ENCODE results near the gene PRSS48. TPM values are rescaled to one million over a fixed set of nuclear protein-coding genes. Genes with fewer than 3 reads are reported as not detected.

PRSS48 gene
- total RNA-seq, 1 donor from 2014 or later, result not detected

GRCh38 chr4:151297170-151297569, 20.2 kb downstream of the PRSS48 start:
- H3K4me2 ChIP-seq (ENCODE audit: low read length), result no peak overlapping the region
- FAIRE-seq (no peak), DNase-seq (ENCODE audit: low read depth) (no peak)
- no peak overlapping the region for H3K4me3 ChIP-seq (ENCODE audit: insufficient read depth, low read depth, low read length)
- no peaks in the 10 kb centered on the region for H4K20me1 ChIP-seq (ENCODE audit: insufficient read depth, low read length)
- H3K9me3 Mint-ChIP-seq (ENCODE audit: unreplicated experiment), result peaks cover 3% of the 10 kb centered on the region
- H3K9ac ChIP-seq (ENCODE audit: low read length), result no peak overlapping the region
- no peak overlapping the region for H3K4me3 Mint-ChIP-seq (ENCODE audit: unreplicated experiment)
- H3K4me1 Mint-ChIP-seq (ENCODE audit: low read depth, unreplicated experiment), result peaks cover 23% of the 10 kb centered on the region
- no peaks in the 10 kb centered on the region for H3K9me3 ChIP-seq (ENCODE audit: insufficient read depth, low read depth, low read length)
- H3K4me1 ChIP-seq (ENCODE audit: insufficient read depth, low read length), result no peaks in the 10 kb centered on the region
- TF ChIP-seq CTCF (IDR thresholded peaks at IDR 0.05; ENCODE audit: insufficient read depth, low read depth, low read length) (no peak), EZH2 (IDR thresholded peaks at IDR 0.05; ENCODE audit: insufficient read depth, low read length) (no peak)
- H3K27me3 ChIP-seq (ENCODE audit: insufficient read depth, low read length), result no peaks in the 10 kb centered on the region
- H3K27me3 Mint-ChIP-seq (ENCODE audit: low read depth, unreplicated experiment), result no peaks in the 10 kb centered on the region
- no peak overlapping the region for H3K27ac ChIP-seq (ENCODE audit: low read depth, low read length)
- H3K79me2 ChIP-seq (ENCODE audit: insufficient read depth, low read length), result no peaks in the 10 kb centered on the region
- no peak overlapping the region for H2AFZ ChIP-seq (ENCODE audit: low read depth, low read length)
- H3K36me3 Mint-ChIP-seq (ENCODE audit: low read depth, unreplicated experiment), result peaks cover 7% of the 10 kb centered on the region
- no peak overlapping the region for H3K27ac Mint-ChIP-seq (ENCODE audit: unreplicated experiment)
- no peaks in the 10 kb centered on the region for H3K36me3 ChIP-seq (ENCODE audit: insufficient read depth, low read length)

DNA sequence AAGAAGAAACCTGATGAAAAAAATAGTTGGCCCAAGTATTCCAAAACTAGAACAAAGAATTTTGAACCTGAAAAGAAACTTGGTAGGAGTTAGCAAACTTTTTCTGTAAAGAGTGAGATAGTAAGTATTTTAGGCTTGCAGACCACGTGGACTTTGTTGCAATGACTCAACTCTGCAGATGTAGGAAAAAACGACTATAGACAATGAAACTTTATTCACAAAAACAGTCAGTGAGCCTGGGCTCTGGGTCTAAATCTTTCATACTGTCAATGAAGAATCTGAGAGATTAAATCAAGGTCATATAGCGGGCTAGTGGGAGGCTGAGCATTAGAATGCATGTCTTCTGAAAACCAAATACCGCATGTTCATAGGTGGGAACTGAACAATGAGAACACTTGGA, 25.5 kb downstream of the PRSS48 start:
- H3K27ac Mint-ChIP-seq (ENCODE audit: unreplicated experiment), result peak overlapping the region; percentile 23
- FAIRE-seq (no peak), DNase-seq (ENCODE audit: low read depth) (peak; percentile 94)
- H3K4me1 ChIP-seq (ENCODE audit: insufficient read depth, low read length), result no peaks in the 10 kb centered on the region
- peaks cover 7% of the 10 kb centered on the region for H3K79me2 ChIP-seq (ENCODE audit: insufficient read depth, low read length)
- no peak overlapping the region for H3K27ac ChIP-seq (ENCODE audit: low read depth, low read length)
- H3K36me3 ChIP-seq (ENCODE audit: insufficient read depth, low read length), result no peaks in the 10 kb centered on the region
- H3K4me1 Mint-ChIP-seq (ENCODE audit: low read depth, unreplicated experiment), result peaks cover 24% of the 10 kb centered on the region
- H2AFZ ChIP-seq (ENCODE audit: low read depth, low read length), result no peak overlapping the region
- H4K20me1 ChIP-seq (ENCODE audit: insufficient read depth, low read length), result no peaks in the 10 kb centered on the region
- no peak overlapping the region for H3K4me3 ChIP-seq (ENCODE audit: insufficient read depth, low read depth, low read length)
- no peaks in the 10 kb centered on the region for H3K27me3 Mint-ChIP-seq (ENCODE audit: low read depth, unreplicated experiment)
- H3K9me3 Mint-ChIP-seq (ENCODE audit: unreplicated experiment), result peaks cover 3% of the 10 kb centered on the region
- peak overlapping the region; percentile 3 for H3K4me2 ChIP-seq (ENCODE audit: low read length)
- H3K9me3 ChIP-seq (ENCODE audit: insufficient read depth, low read depth, low read length), result no peaks in the 10 kb centered on the region
- no peaks in the 10 kb centered on the region for H3K27me3 ChIP-seq (ENCODE audit: insufficient read depth, low read length)
- TF ChIP-seq CTCF (IDR thresholded peaks at IDR 0.05; ENCODE audit: insufficient read depth, low read depth, low read length) (no peak), EZH2 (IDR thresholded peaks at IDR 0.05; ENCODE audit: insufficient read depth, low read length) (no peak)
- H3K4me3 Mint-ChIP-seq (ENCODE audit: unreplicated experiment), result no peak overlapping the region
- H3K36me3 Mint-ChIP-seq (ENCODE audit: low read depth, unreplicated experiment), result peaks cover 8% of the 10 kb centered on the region
- no peak overlapping the region for H3K9ac ChIP-seq (ENCODE audit: low read length)

DNA sequence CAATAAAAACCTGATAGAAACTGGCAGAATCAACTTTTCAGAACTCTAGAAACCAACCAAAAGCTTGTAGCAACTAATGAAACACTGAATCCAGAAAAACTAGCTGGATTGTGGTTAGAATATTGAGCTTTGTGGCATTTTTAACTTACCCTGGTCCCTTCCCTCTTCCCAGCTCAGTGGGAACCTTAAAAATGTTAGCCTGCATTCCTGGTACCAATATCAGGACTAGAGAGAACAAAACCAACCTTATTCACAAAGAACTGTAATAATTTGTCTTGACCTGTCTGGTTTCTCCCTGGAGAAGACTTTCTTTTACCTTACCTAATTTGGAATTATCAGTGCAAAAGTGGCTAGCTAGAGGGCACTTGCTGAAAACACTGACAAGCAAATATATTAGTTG, 27.3 kb downstream of the PRSS48 start:
- Histone ChIP-seq H3K9me3 (ENCODE audit: insufficient read depth, low read depth, low read length) (no peaks in the 10 kb centered on the region), H3K4me3 (ENCODE audit: insufficient read depth, low read depth, low read length) (no peak overlapping the region), H3K4me2 (ENCODE audit: low read length) (no peak overlapping the region), H3K27me3 (ENCODE audit: insufficient read depth, low read length) (no peaks in the 10 kb centered on the region), H3K27ac (ENCODE audit: low read depth, low read length) (no peak overlapping the region), H2AFZ (ENCODE audit: low read depth, low read length) (no peak overlapping the region), H3K36me3 (ENCODE audit: insufficient read depth, low read length) (no peaks in the 10 kb centered on the region), H3K9ac (ENCODE audit: low read length) (no peak overlapping the region), H3K4me1 (ENCODE audit: insufficient read depth, low read length) (no peaks in the 10 kb centered on the region), H4K20me1 (ENCODE audit: insufficient read depth, low read length) (no peaks in the 10 kb centered on the region), H3K79me2 (ENCODE audit: insufficient read depth, low read length) (peaks cover 7% of the 10 kb centered on the region)
- Mint-ChIP-seq H3K4me1 (ENCODE audit: low read depth, unreplicated experiment) (peaks cover 24% of the 10 kb centered on the region), H3K36me3 (ENCODE audit: low read depth, unreplicated experiment) (peaks cover 6% of the 10 kb centered on the region), H3K27ac (ENCODE audit: unreplicated experiment) (peak overlapping the region; percentile 13), H3K27me3 (ENCODE audit: low read depth, unreplicated experiment) (no peaks in the 10 kb centered on the region), H3K9me3 (ENCODE audit: unreplicated experiment) (peaks cover 3% of the 10 kb centered on the region), H3K4me3 (ENCODE audit: unreplicated experiment) (no peak overlapping the region)
- no peak for FAIRE-seq
- DNase-seq (ENCODE audit: low read depth), result peak; percentile 64
- TF ChIP-seq CTCF (IDR thresholded peaks at IDR 0.05; ENCODE audit: insufficient read depth, low read depth, low read length) (no peak), EZH2 (IDR thresholded peaks at IDR 0.05; ENCODE audit: insufficient read depth, low read length) (no peak)
